Prostate gland (tissue), 2 donors: Measurements from ENCODE around the gene ITGB8.

ENCODE experiments used
- CTCF ChIP-seq, 4 experiments: fragments of 200-600 bp in 2 of 4; fragments of 450-650 bp in 2 of 4; sonication (generic) in 2 of 4; IDR thresholded peaks; 1 replicate in 3 of 4; 2 replicates in 1 of 4; pipeline ENCODE4 v1.5.1; 2016 to 2019; ENCODE audit warnings: antibody characterized with exemption in 4 of 4, mild to moderate bottlenecking in 2 of 4, moderate library complexity in 2 of 4
- POLR2AphosphoS5 ChIP-seq: sonication (generic); formaldehyde crosslinking; IDR thresholded peaks from one replicate; pipeline ENCODE4 v1.6.1; 2017; ENCODE audit warnings: antibody characterized with exemption

DNA sequence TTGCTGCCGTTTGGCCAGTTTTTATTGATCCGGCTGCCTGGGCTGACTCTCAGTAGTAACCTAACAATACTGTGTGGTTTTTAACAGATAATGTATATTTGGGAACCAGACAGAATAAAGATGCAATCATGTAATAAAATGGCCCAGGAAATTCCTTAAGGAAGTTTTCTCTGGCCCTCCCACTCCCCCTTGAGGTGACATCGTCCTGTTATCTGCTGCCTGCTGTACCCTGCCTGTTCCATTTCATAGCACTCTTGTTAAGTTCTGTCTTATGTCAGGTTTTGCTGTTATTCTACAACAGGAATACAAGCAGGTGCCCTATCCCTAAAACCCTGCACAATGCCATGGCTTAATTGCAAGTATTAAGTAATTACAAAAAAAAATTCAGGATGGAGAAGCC, 12.5 kb downstream of the ITGB8 start:
- TF ChIP-seq POLR2AphosphoS5 (no peak), CTCF (IDR thresholded peaks at IDR 0.05) (peak in 1 of 4 experiments; percentile 34)
